ENCODE measurements around the gene DEFB114.

DEFB114 gene

DNA sequence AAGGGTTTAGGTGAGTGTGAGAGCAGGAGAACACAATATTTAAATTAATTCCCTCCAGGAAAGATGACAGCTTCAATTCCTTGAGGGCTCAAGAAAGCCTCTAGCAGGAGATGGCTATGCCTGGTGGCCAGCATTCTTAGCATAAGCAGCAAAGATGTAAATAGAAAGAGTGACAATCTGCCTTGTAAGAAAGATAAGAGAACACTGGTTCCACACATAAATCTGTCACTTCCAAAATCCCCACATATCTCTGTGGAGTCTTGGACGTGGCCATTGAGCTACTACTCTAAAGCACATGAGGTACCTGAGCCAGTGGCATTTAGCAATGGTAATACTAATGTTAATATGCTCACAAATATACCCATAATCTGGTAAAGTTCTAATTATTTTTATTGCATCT is 29.2 kb downstream of the DEFB114 start:
- no peaks in the 10 kb centered on the region for H3K27me3 ChIP-seq
- H3K9me3 ChIP-seq = no peaks in the 10 kb centered on the region
- H3K4me3 ChIP-seq (ENCODE audit: low read depth, low read length) = no peak overlapping the region
- no peaks in the 10 kb centered on the region for H3K4me1 ChIP-seq
- no peaks in the 10 kb centered on the region for H3K36me3 ChIP-seq
- no peak for DNase-seq
- TF ChIP-seq, protein P1, sequence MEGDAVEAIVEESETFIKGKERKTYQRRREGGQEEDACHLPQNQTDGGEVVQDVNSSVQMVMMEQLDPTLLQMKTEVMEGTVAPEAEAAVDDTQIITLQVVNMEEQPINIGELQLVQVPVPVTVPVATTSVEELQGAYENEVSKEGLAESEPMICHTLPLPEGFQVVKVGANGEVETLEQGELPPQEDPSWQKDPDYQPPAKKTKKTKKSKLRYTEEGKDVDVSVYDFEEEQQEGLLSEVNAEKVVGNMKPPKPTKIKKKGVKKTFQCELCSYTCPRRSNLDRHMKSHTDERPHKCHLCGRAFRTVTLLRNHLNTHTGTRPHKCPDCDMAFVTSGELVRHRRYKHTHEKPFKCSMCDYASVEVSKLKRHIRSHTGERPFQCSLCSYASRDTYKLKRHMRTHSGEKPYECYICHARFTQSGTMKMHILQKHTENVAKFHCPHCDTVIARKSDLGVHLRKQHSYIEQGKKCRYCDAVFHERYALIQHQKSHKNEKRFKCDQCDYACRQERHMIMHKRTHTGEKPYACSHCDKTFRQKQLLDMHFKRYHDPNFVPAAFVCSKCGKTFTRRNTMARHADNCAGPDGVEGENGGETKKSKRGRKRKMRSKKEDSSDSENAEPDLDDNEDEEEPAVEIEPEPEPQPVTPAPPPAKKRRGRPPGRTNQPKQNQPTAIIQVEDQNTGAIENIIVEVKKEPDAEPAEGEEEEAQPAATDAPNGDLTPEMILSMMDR (IDR thresholded peaks at IDR 0.05; ENCODE audit: low read depth, low read length) = no peak

DNA sequence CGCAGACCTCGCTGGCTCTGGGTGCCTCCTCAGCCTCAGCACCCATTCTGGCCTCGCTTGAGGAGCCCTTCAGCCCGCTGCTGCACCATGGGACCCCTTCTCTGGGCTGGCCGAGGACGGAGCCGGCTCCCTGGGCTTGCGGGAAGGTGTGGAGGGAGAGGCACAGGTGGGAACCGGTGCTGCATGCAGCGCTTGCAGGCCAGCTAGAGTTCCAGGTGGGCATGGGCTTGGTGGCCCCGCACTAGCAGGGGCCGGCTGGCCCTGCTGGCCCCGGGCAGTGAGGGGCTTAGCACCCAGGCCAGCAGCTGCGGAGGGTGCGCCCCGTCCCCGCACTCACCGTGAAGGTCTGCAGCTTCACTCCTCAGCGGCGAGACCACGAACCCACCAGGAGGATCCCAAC is 30.4 kb downstream of the DEFB114 start:
- DNase-seq = no peak
- H3K27me3 ChIP-seq = no peaks in the 10 kb centered on the region
- H3K36me3 ChIP-seq = no peaks in the 10 kb centered on the region
- H3K4me1 ChIP-seq = no peaks in the 10 kb centered on the region
- H3K4me3 ChIP-seq (ENCODE audit: low read depth, low read length) = no peak overlapping the region
- TF ChIP-seq, protein P1 (IDR thresholded peaks at IDR 0.05; ENCODE audit: low read depth, low read length) = no peak
- H3K9me3 ChIP-seq = no peaks in the 10 kb centered on the region

DNA sequence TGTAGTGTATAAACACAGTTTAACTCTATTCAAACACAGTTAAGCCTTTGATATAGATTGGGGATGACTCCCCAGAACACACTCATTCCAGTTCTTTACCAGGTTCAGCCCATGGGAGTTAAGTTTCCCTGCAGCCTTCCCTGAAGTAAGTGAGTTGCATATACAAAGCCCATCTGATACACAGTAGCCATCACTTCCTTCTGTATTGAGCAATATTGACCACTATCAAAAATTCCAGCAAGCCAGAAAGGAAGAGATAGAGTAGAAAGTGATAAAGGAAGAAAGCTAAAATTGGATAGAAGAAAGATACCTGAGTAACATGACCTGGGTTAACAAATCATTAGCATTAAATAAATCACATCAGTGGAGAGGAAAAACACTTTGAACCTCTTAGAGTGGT is 34.6 kb downstream of the DEFB114 start:
- no peaks in the 10 kb centered on the region for H3K4me1 ChIP-seq
- no peaks in the 10 kb centered on the region for H3K9me3 ChIP-seq
- no peak for DNase-seq
- no peaks in the 10 kb centered on the region for H3K36me3 ChIP-seq
- no peak overlapping the region for H3K4me3 ChIP-seq (ENCODE audit: low read depth, low read length)
- H3K27me3 ChIP-seq = no peaks in the 10 kb centered on the region
- TF ChIP-seq, protein P1 (IDR thresholded peaks at IDR 0.05; ENCODE audit: low read depth, low read length) = no peak

DNA sequence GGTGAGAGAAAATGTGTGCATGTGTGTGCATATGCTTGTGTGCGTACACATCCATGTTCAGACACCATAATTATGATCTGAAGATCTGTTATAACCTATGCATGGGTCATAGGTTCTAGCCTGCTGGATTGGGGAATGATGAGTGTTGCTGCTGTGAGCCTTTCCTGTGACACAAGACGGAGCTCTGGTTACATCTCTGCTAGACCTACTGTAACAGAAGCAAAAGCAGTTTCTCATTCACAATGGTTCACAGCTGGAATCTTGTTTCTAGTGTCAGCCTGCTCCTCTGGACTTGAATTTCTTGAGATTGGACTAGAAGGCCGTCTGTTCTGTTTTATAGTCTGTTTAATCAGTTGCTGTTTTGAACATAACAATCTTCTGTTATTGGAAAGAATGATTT is 40.1 kb downstream of the DEFB114 start:
- H3K27me3 ChIP-seq = no peaks in the 10 kb centered on the region
- H3K4me1 ChIP-seq = no peaks in the 10 kb centered on the region
- H3K36me3 ChIP-seq = no peaks in the 10 kb centered on the region
- no peak overlapping the region for H3K4me3 ChIP-seq (ENCODE audit: low read depth, low read length)
- TF ChIP-seq, protein P1 (IDR thresholded peaks at IDR 0.05; ENCODE audit: low read depth, low read length) = no peak
- no peaks in the 10 kb centered on the region for H3K9me3 ChIP-seq
- DNase-seq = no peak

DNA sequence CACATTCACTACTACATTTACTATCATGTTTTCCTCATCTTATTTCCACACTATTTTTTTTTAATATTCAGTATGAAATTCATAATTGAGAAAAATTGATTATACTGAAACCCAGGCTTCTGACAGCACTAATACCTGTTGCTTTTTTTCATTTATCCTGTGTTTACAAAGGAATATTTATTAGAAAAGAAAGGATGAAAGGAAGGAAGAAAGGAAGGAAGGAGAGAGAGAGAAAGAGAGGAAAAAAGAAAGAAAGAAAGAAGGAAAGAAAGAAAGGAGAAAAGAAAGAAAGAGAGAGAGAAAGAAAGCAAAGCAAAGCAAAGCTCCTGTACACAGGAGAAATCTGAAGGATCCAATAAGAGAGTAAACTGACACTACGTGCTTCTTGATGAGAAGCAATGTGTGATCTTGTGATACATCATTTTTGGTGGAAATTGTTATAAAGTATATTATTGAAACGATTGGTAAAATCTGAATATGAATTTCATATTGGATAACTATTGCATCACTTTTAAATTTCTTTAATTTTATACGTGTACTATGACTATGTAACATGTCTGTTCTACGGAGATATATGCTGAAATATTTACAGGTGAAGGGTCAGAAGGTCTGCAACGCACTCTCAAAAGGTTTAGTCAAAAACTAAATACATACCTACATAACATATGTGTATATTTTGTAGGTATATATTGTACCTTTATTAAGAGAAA is 43.9 kb downstream of the DEFB114 start:
- TF ChIP-seq, protein P1 (IDR thresholded peaks at IDR 0.05; ENCODE audit: low read depth, low read length) = no peak
- DNase-seq = no peak
- no peak overlapping the region for H3K4me3 ChIP-seq (ENCODE audit: low read depth, low read length)
- H3K9me3 ChIP-seq = no peaks in the 10 kb centered on the region
- no peaks in the 10 kb centered on the region for H3K4me1 ChIP-seq
- no peaks in the 10 kb centered on the region for H3K27me3 ChIP-seq
- no peaks in the 10 kb centered on the region for H3K36me3 ChIP-seq

DNA sequence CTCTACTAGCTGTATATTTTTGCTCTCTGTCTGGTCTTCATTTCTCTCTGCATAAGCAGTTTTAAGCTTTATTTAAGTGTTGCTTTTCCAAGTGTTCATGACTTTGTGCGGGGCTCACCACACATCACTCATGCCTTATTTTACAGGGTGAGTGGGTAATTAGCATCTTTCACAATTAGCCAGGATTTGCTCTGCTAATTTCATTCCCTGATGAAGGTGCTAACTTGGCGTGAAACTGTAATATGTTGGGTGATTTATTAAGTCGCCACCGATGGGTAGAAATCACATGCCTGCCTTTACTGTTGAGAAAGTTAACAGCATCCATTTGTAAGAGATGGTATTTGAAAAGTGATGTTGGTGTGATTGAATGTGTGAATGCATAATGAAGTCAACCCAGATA is 44.7 kb downstream of the DEFB114 start:
- Histone ChIP-seq H3K4me1 (no peaks in the 10 kb centered on the region), H3K36me3 (no peaks in the 10 kb centered on the region), H3K9me3 (no peaks in the 10 kb centered on the region), H3K27me3 (no peaks in the 10 kb centered on the region), H3K4me3 (ENCODE audit: low read depth, low read length) (no peak overlapping the region)
- TF ChIP-seq, protein P1 (IDR thresholded peaks at IDR 0.05; ENCODE audit: low read depth, low read length) = no peak
- DNase-seq = no peak

Data from BE2C (cell line).